ENCODE results near the gene DAPK3.
"Not testable (repeated sequence)": the region's sequence is repeated elsewhere in the genome, so short reads cannot be mapped to it uniquely, and the experiment has no call there.

The DAPK3 gene

GRCh38 chr19:3955688-3956087, 15.2 kb downstream of the DAPK3 start:
- no peak for DNase-seq (ENCODE audit: low read depth, low spot score)

GRCh38 chr19:3955276-3955675, 15.6 kb downstream of the DAPK3 start:
- DNase-seq (ENCODE audit: low read depth, low spot score), result not testable (repeated sequence)

- DNase-seq (ENCODE audit: low read depth, low spot score), result no peak
These were observed 16.8 kb downstream of the DAPK3 start for GRCh38 chr19:3954107-3954506.

GRCh38 chr19:3952755-3953276, 18.1 kb downstream of the DAPK3 start:
- not testable (repeated sequence) for DNase-seq (ENCODE audit: low read depth, low spot score)

GRCh38 chr19:3950871-3951861, 19.7 kb downstream of the DAPK3 start:
- DNase-seq (ENCODE audit: low read depth, low spot score), result no peak

- no peak for DNase-seq (ENCODE audit: low read depth, low spot score)
These were observed 20.7 kb downstream of the DAPK3 start for GRCh38 chr19:3949997-3950859.

- DNase-seq (ENCODE audit: low read depth, low spot score), result no peak
These were observed 21.6 kb downstream of the DAPK3 start for GRCh38 chr19:3949294-3949693.

GRCh38 chr19:3947316-3947933, 23.5 kb downstream of the DAPK3 start:
- not testable (repeated sequence) for DNase-seq (ENCODE audit: low read depth, low spot score)

- no peak for DNase-seq (ENCODE audit: low read depth, low spot score)
These were observed 25.1 kb downstream of the DAPK3 start for GRCh38 chr19:3945838-3946237.

- no peak for DNase-seq (ENCODE audit: low read depth, low spot score)
These were observed 26.7 kb downstream of the DAPK3 start for GRCh38 chr19:3944018-3944721.

- no peak for DNase-seq (ENCODE audit: low read depth, low spot score)
These were observed 28.0 kb downstream of the DAPK3 start for GRCh38 chr19:3942790-3943409.

- not testable (repeated sequence) for DNase-seq (ENCODE audit: low read depth, low spot score)
These were observed 32.5 kb downstream of the DAPK3 start for GRCh38 chr19:3938300-3938950.

GRCh38 chr19:3936506-3937442, 34.1 kb downstream of the DAPK3 start:
- DNase-seq (ENCODE audit: low read depth, low spot score), result no peak

- DNase-seq (ENCODE audit: low read depth, low spot score), result peak; percentile 92
These were observed 37.7 kb downstream of the DAPK3 start, which contains the start of gene NMRK2 for GRCh38 chr19:3932931-3933810. Gene NMRK2, plus strand, starts transcription at chr19:3933069. Its CDS starts 603 bp downstream, at chr19:3933672.

GRCh38 chr19:3931041-3931440, 39.9 kb downstream of the DAPK3 start:
- no peak for DNase-seq (ENCODE audit: low read depth, low spot score)

GRCh38 chr19:3923912-3924311, 47.0 kb downstream of the DAPK3 start:
- no peak for DNase-seq (ENCODE audit: low read depth, low spot score)

GRCh38 chr19:3923096-3923758, 47.7 kb downstream of the DAPK3 start:
- no peak for DNase-seq (ENCODE audit: low read depth, low spot score)

Measured in ELF-1 (cell line).